Fibroblast of lung (primary cell): ENCODE results near the gene AKAP6.

ENCODE experiments used
- CTCF ChIP-seq, 2 donors: IDR thresholded peaks in 1 of 2; conservative IDR thresholded peaks in 1 of 2; 1 replicate in 1 of 2; 2 replicates in 1 of 2; pipeline ENCODE4 v1.5.1; 2011 to 2012; ENCODE audit warnings: low read length in 2 of 2, control low read depth in 1 of 2, inconsistent platforms in 1 of 2, low read depth in 1 of 2, mild to moderate bottlenecking in 1 of 2
- EZH2 ChIP-seq: IDR thresholded peaks from 2 replicates; pipeline ENCODE4 v1.5.1; 2012; ENCODE audit warnings: low read length, control low read depth, mild to moderate bottlenecking; ENCODE audit errors: missing control alignments

- no peak for TF ChIP-seq EZH2
- no peak for TF ChIP-seq CTCF (conservative IDR thresholded peaks at IDR 0.05 in 1 of 2, IDR thresholded peaks at IDR 0.05 in 1 of 2; ENCODE audit: low read depth in 1 of 2, low read length in 2 of 2)
Observed at GRCh38 chr14:32734261-32734660, 405.2 kb downstream of the AKAP6 start.
